SK-N-SH treated with all-trans-retinoic acid at 6 μM for 48 hours (cell line): ENCODE results near the gene THSD8.
A peak's percentile ranks its signal among the peaks of the same experiment; 100 is the strongest.

Experiments
- ATAC-seq: fragments of 200-7000 bp; cut with Tn5 transposase; 3 replicates; pipeline ENCODE4 v1.9.1; 2020; ENCODE audit warnings: mild to moderate bottlenecking, moderate library complexity
- ARNTL ChIP-seq: fragments of 450-650 bp; formaldehyde crosslinking; IDR thresholded peaks from 2 replicates; pipeline ENCODE4 v1.5.0; 2020; ENCODE audit warnings: low read depth, mild to moderate bottlenecking, moderate library complexity, borderline replicate concordance
- BACH2 ChIP-seq: fragments of 250-450 bp; sonication (Bioruptor Pico); IDR thresholded peaks from 2 replicates; pipeline ENCODE4 v1.9.0; 2021; ENCODE audit warnings: mild to moderate bottlenecking, borderline replicate concordance
- CSRNP3 ChIP-seq: fragments of 250-450 bp; sonication (Bioruptor Pico); IDR thresholded peaks from 2 replicates; pipeline ENCODE4 v1.5.1; 2021; ENCODE audit warnings: mild to moderate bottlenecking, moderate library complexity
- ESRRG ChIP-seq: fragments of 250-450 bp; sonication (Bioruptor Pico); IDR thresholded peaks from 2 replicates; pipeline ENCODE4 v1.6.1; 2021; ENCODE audit warnings: mild to moderate bottlenecking
- GLIS3 ChIP-seq: fragments of 250-450 bp; sonication (Bioruptor Pico); IDR thresholded peaks from 2 replicates; pipeline ENCODE4 v1.5.0; 2020; ENCODE audit warnings: mild to moderate bottlenecking, moderate library complexity
- ISL1 ChIP-seq: fragments of 250-450 bp; sonication (Bioruptor Pico); IDR thresholded peaks from 2 replicates; pipeline ENCODE4 v2.1.2; 2022; ENCODE audit warnings: mild to moderate bottlenecking, moderate library complexity
- PATZ1 ChIP-seq: fragments of 250-450 bp; sonication (Bioruptor Pico); IDR thresholded peaks from 2 replicates; pipeline ENCODE4 v1.8.0; 2020; ENCODE audit warnings: mild to moderate bottlenecking, moderate library complexity, borderline replicate concordance
- PPARA ChIP-seq: fragments of 250-450 bp; sonication (Bioruptor Pico); IDR thresholded peaks from 2 replicates; pipeline ENCODE4 v1.5.0; 2020; ENCODE audit warnings: mild to moderate bottlenecking, borderline replicate concordance
- RARB ChIP-seq: fragments of 250-450 bp; sonication (Bioruptor Pico); IDR thresholded peaks from 2 replicates; pipeline ENCODE4 v1.8.0; 2021; ENCODE audit warnings: mild to moderate bottlenecking, moderate library complexity
- SNAI2 ChIP-seq: fragments of 250-450 bp; sonication (Bioruptor Pico); IDR thresholded peaks from 2 replicates; pipeline ENCODE4 v1.5.0; 2020; ENCODE audit warnings: mild to moderate bottlenecking, moderate library complexity
- TCF4 ChIP-seq: fragments of 250-450 bp; sonication (Bioruptor Pico); IDR thresholded peaks from 2 replicates; pipeline ENCODE4 v1.8.0; 2021; ENCODE audit warnings: mild to moderate bottlenecking, moderate library complexity, borderline replicate concordance
- TSHZ2 ChIP-seq: fragments of 250-450 bp; sonication (Bioruptor Pico); IDR thresholded peaks from 2 replicates; pipeline ENCODE4 v1.5.0; 2020; ENCODE audit warnings: mild to moderate bottlenecking, moderate library complexity
- ZFP3 ChIP-seq: fragments of 250-450 bp; sonication (Bioruptor Pico); IDR thresholded peaks from 2 replicates; pipeline ENCODE4 v1.5.0; 2020; ENCODE audit warnings: mild to moderate bottlenecking, moderate library complexity
- ZNF565 ChIP-seq: fragments of 450-650 bp; formaldehyde crosslinking; conservative IDR thresholded peaks from 2 replicates; pipeline ENCODE4 v1.5.0; 2020; ENCODE audit warnings: low read depth, mild to moderate bottlenecking, moderate library complexity
- ZNF8 ChIP-seq: fragments of 450-650 bp; formaldehyde crosslinking; IDR thresholded peaks from 2 replicates; pipeline ENCODE4 v1.5.0; 2020; ENCODE audit warnings: mild to moderate bottlenecking, moderate library complexity
- TF ChIP-seq, protein P1 (sequence below): fragments of 250-450 bp; sonication (Bioruptor Pico); IDR thresholded peaks from 2 replicates; pipeline ENCODE4 v1.8.0; 2021; ENCODE audit warnings: low read depth, mild to moderate bottlenecking, moderate library complexity, borderline replicate concordance
- TF ChIP-seq, protein P2 (sequence below): fragments of 250-450 bp; sonication (Bioruptor Pico); IDR thresholded peaks from 2 replicates; pipeline ENCODE4 v1.5.1; 2020; ENCODE audit warnings: low read depth, mild to moderate bottlenecking, moderate library complexity

THSD8 gene

GRCh38 chr19:12777217-12778016 is 24.5 kb upstream of the THSD8 start:
- TF ChIP-seq PATZ1 (peak; percentile 94; the same call in 1 of the 2 replicates), ESRRG (CRISPR knock-in tag) (no peak), TCF4 (CRISPR knock-in tag) (no peak), ZFP3 (no peak), GLIS3 (CRISPR knock-in tag) (no peak), ZNF8 (no peak)
- TF ChIP-seq, protein P1, sequence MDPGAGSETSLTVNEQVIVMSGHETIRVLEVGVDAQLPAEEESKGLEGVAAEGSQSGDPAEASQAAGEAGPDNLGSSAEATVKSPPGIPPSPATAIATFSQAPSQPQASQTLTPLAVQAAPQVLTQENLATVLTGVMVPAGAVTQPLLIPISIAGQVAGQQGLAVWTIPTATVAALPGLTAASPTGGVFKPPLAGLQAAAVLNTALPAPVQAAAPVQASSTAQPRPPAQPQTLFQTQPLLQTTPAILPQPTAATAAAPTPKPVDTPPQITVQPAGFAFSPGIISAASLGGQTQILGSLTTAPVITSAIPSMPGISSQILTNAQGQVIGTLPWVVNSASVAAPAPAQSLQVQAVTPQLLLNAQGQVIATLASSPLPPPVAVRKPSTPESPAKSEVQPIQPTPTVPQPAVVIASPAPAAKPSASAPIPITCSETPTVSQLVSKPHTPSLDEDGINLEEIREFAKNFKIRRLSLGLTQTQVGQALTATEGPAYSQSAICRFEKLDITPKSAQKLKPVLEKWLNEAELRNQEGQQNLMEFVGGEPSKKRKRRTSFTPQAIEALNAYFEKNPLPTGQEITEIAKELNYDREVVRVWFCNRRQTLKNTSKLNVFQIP (CRISPR knock-in tag), result no peak
- ATAC-seq, result peak; percentile 73

DNA sequence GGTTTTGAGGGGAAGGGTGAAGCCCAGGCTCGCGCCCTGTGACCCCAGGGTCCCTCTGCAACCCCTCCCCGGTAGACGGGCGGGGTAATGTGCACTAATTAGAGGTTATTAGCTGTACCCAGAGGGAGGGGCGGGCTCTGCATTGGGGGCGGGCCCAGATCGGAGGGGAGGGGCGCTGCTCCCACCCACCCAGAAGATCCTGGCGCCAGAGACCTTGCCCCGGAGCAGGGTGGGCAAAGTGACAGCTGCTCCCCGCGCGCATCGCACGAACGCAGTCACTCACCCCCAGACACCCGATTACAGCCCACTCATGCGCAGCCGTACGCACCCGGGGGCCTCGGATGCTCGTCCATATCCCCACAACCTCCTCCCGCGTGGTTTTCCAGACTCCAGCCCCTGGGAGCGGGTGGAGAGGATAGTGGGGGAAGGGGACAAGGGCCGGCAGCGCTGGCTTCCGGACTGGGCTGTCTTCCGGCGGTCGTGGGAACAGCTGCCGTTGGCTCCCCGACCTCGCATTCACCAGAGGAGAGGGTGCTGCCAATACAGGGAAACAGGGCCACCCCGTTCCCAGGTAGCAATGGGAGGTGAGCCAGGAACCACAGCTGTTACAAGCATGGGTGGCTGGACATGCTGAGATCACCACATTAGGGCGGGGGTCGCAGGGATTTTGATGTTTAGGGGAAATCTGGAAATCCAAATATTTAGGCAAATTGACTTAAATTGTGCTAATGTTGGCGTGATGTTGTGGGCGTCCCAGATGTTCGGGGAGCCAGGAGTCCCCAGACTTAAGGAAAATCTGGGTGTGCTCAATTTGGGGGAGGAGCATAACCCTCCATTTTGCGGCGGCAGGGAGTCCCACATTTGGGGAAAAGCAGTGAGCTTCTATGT is 23.6 kb upstream of the THSD8 start:
- peak; percentile 51 for ATAC-seq
- TF ChIP-seq TCF4 (CRISPR knock-in tag) (peak; percentile 40; the same call in 1 of the 2 replicates), ZNF565 (no peak)
- TF ChIP-seq, all 23 proteins: peak for 1

- TF ChIP-seq GLIS3 (CRISPR knock-in tag) (no peak), SNAI2 (CRISPR knock-in tag) (no peak), CSRNP3 (CRISPR knock-in tag) (no peak), PATZ1 (no peak), PPARA (CRISPR knock-in tag) (no peak), TSHZ2 (CRISPR knock-in tag) (no peak), BACH2 (no peak), ISL1 (CRISPR knock-in tag) (no peak), RARB (no peak), ARNTL (CRISPR knock-in tag) (no peak), ZNF8 (no peak)
- TF ChIP-seq, protein P2, sequence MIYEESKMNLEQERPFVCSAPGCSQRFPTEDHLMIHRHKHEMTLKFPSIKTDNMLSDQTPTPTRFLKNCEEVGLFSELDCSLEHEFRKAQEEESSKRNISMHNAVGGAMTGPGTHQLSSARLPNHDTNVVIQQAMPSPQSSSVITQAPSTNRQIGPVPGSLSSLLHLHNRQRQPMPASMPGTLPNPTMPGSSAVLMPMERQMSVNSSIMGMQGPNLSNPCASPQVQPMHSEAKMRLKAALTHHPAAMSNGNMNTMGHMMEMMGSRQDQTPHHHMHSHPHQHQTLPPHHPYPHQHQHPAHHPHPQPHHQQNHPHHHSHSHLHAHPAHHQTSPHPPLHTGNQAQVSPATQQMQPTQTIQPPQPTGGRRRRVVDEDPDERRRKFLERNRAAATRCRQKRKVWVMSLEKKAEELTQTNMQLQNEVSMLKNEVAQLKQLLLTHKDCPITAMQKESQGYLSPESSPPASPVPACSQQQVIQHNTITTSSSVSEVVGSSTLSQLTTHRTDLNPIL (CRISPR knock-in tag), result no peak
- TF ChIP-seq, protein P1 (CRISPR knock-in tag), result no peak
- no peak for ATAC-seq
These were observed 23.0 kb upstream of the THSD8 start for GRCh38 chr19:12778905-12779161.
